Glutamatergic neuron (in vitro differentiated cells): ENCODE measurements around the gene HYI. TPM values are rescaled to one million over a fixed set of nuclear protein-coding genes. Genes with fewer than 3 reads are reported as not detected.

Experiments used
- DNase-seq: peaks from one replicate; pipeline ENCODE4 v3.0.0; 2022
- H3K27ac Mint-ChIP-seq: one replicate; pipeline ENCODE4 v1.8.0; 2020; ENCODE audit warnings: mild to moderate bottlenecking, mixed read lengths, inconsistent platforms; ENCODE audit not compliant: unreplicated experiment
- H3K27me3 Mint-ChIP-seq: one replicate; pipeline ENCODE4 v1.8.0; 2020; ENCODE audit warnings: mild to moderate bottlenecking, moderate library complexity, mixed read lengths, inconsistent platforms; ENCODE audit not compliant: unreplicated experiment
- H3K36me3 Mint-ChIP-seq: one replicate; pipeline ENCODE4 v1.8.0; 2020; ENCODE audit warnings: mild to moderate bottlenecking, mixed read lengths, inconsistent platforms; ENCODE audit not compliant: unreplicated experiment
- H3K4me1 Mint-ChIP-seq: one replicate; pipeline ENCODE4 v1.8.0; 2020; ENCODE audit warnings: mild to moderate bottlenecking, low read depth, mixed read lengths, inconsistent platforms; ENCODE audit not compliant: unreplicated experiment
- H3K4me3 Mint-ChIP-seq: one replicate; pipeline ENCODE4 v1.8.0; 2020; ENCODE audit warnings: mild to moderate bottlenecking, mixed read lengths, inconsistent platforms; ENCODE audit not compliant: unreplicated experiment
- H3K9me3 Mint-ChIP-seq: one replicate; pipeline ENCODE4 v1.8.0; 2020; ENCODE audit warnings: mild to moderate bottlenecking, moderate library complexity, mixed read lengths, inconsistent platforms; ENCODE audit not compliant: unreplicated experiment
- CTCF ChIP-seq: fragments of 200-600 bp; sonication (generic); IDR thresholded peaks from one replicate; pipeline ENCODE4 v1.5.0; 2021; ENCODE audit not compliant: partially characterized antibody, unreplicated experiment
- total RNA-seq: library from RNA; stranded (reverse); fragmentation: NEBNext Ultra II Directional; extraction: Animal tissue kit (Norgen Biotek cat#: 25700); gene quantifications from one replicate; pipeline ENCODE4 v1.2.1, GENCODE V29; 2021; ENCODE audit not compliant: unreplicated experiment

Gene HYI
- total RNA-seq, 1 donor from 2014 or later, result 18.7 TPM

GRCh38 chr1:43434256-43434655 lies 19.5 kb downstream of the HYI start:
- no peak overlapping the region for H3K4me3 Mint-ChIP-seq
- TF ChIP-seq CTCF, result no peak
- H3K36me3 Mint-ChIP-seq, result no peaks in the 10 kb centered on the region
- no peak overlapping the region for H3K27ac Mint-ChIP-seq
- H3K4me1 Mint-ChIP-seq, result no peaks in the 10 kb centered on the region
- H3K27me3 Mint-ChIP-seq, result peaks cover 2% of the 10 kb centered on the region
- DNase-seq, result no peak
- peaks cover 6% of the 10 kb centered on the region for H3K9me3 Mint-ChIP-seq

- no peak overlapping the region for H3K27ac Mint-ChIP-seq
- no peaks in the 10 kb centered on the region for H3K36me3 Mint-ChIP-seq
- H3K4me1 Mint-ChIP-seq, result no peaks in the 10 kb centered on the region
- peaks cover 2% of the 10 kb centered on the region for H3K27me3 Mint-ChIP-seq
- H3K9me3 Mint-ChIP-seq, result peaks cover 6% of the 10 kb centered on the region
- TF ChIP-seq CTCF, result no peak
- DNase-seq, result no peak
- H3K4me3 Mint-ChIP-seq, result no peak overlapping the region
Observed at GRCh38 chr1:43432907-43433306, 20.8 kb downstream of the HYI start.

GRCh38 chr1:43432171-43432860 lies 21.4 kb downstream of the HYI start:
- Mint-ChIP-seq H3K36me3 (no peaks in the 10 kb centered on the region), H3K4me1 (no peaks in the 10 kb centered on the region), H3K4me3 (no peak overlapping the region), H3K9me3 (peaks cover 6% of the 10 kb centered on the region), H3K27ac (no peak overlapping the region), H3K27me3 (peaks cover 2% of the 10 kb centered on the region)
- TF ChIP-seq CTCF, result no peak
- DNase-seq, result peak; percentile 4

GRCh38 chr1:43431676-43432075 lies 22.1 kb downstream of the HYI start:
- no peak overlapping the region for H3K4me3 Mint-ChIP-seq
- no peak overlapping the region for H3K27ac Mint-ChIP-seq
- DNase-seq, result peak; percentile 5
- H3K36me3 Mint-ChIP-seq, result no peaks in the 10 kb centered on the region
- peaks cover 6% of the 10 kb centered on the region for H3K9me3 Mint-ChIP-seq
- no peak for TF ChIP-seq CTCF
- H3K4me1 Mint-ChIP-seq, result no peaks in the 10 kb centered on the region
- peaks cover 2% of the 10 kb centered on the region for H3K27me3 Mint-ChIP-seq

GRCh38 chr1:43430831-43431230 lies 22.9 kb downstream of the HYI start:
- no peak for DNase-seq
- Mint-ChIP-seq H3K27ac (no peak overlapping the region), H3K4me3 (no peak overlapping the region), H3K27me3 (peaks cover 2% of the 10 kb centered on the region), H3K36me3 (no peaks in the 10 kb centered on the region), H3K4me1 (no peaks in the 10 kb centered on the region), H3K9me3 (peaks cover 6% of the 10 kb centered on the region)
- TF ChIP-seq CTCF, result no peak
